HUDEP-2 (cell line): ENCODE measurements around the gene SYNDIG1L.
A peak's percentile ranks its signal among the peaks of the same experiment; 100 is the strongest.

ENCODE experiments used
- DNase-seq, 76 experiments: peaks; one replicate each; lab custom pipeline; 2025; ENCODE audit not compliant: unreplicated experiment in 76 of 76; lab: John Stamatoyannopoulos, UW

Gene SYNDIG1L

GRCh38 chr14:74434294-74434693 lies 8.3 kb upstream of the SYNDIG1L start:
- no peak for DNase-seq

- DNase-seq, result no peak
Measured at GRCh38 chr14:74429991-74430390, 4.0 kb upstream of the SYNDIG1L start.

- no peak for DNase-seq
Measured at GRCh38 chr14:74429221-74429691, 3.2 kb upstream of the SYNDIG1L start.

GRCh38 chr14:74427651-74428050 lies 1.6 kb upstream of the SYNDIG1L start:
- DNase-seq, result no peak

- DNase-seq, result peak in 30 of 76 experiments; percentile 1 to 48 (median 15)
Measured at GRCh38 chr14:74425525-74426201, 347 bp downstream of the SYNDIG1L start.

GRCh38 chr14:74424606-74425005 lies 1.4 kb downstream of the SYNDIG1L start:
- DNase-seq, result no peak

GRCh38 chr14:74423246-74423645 lies 2.8 kb downstream of the SYNDIG1L start:
- DNase-seq, result no peak

GRCh38 chr14:74421981-74422380 lies 4.0 kb downstream of the SYNDIG1L start:
- no peak for DNase-seq

GRCh38 chr14:74419086-74419485 lies 6.9 kb downstream of the SYNDIG1L start:
- no peak for DNase-seq

GRCh38 chr14:74418031-74418430 lies 8.0 kb downstream of the SYNDIG1L start:
- no peak for DNase-seq

GRCh38 chr14:74417611-74418010 lies 8.4 kb downstream of the SYNDIG1L start:
- DNase-seq, result no peak

GRCh38 chr14:74417201-74417600 lies 8.8 kb downstream of the SYNDIG1L start:
- no peak for DNase-seq

GRCh38 chr14:74415115-74415437 lies 10.9 kb downstream of the SYNDIG1L start:
- no peak for DNase-seq

GRCh38 chr14:74414403-74415114 lies 11.5 kb downstream of the SYNDIG1L start:
- no peak for DNase-seq

- DNase-seq, result no peak
Measured at GRCh38 chr14:74413627-74414026, 12.4 kb downstream of the SYNDIG1L start.

GRCh38 chr14:74412753-74413152 lies 13.3 kb downstream of the SYNDIG1L start:
- DNase-seq, result no peak

- no peak for DNase-seq
Measured at GRCh38 chr14:74411671-74412070, 14.3 kb downstream of the SYNDIG1L start.

- DNase-seq, result no peak
Measured at GRCh38 chr14:74409441-74409840, 16.6 kb downstream of the SYNDIG1L start.

- no peak for DNase-seq
Measured at GRCh38 chr14:74408870-74409269, 17.1 kb downstream of the SYNDIG1L start.

GRCh38 chr14:74407801-74408154 lies 18.2 kb downstream of the SYNDIG1L start:
- no peak for DNase-seq

- DNase-seq, result no peak
Measured at GRCh38 chr14:74407021-74407800, 18.8 kb downstream of the SYNDIG1L start.

GRCh38 chr14:74405663-74406062 lies 20.3 kb downstream of the SYNDIG1L start:
- DNase-seq, result no peak
